ENCODE data around the gene ADCY1.
"Not testable (repeated sequence)": the region's sequence is repeated elsewhere in the genome, so short reads cannot be mapped to it uniquely, and the experiment has no call there.

Gene ADCY1

DNA sequence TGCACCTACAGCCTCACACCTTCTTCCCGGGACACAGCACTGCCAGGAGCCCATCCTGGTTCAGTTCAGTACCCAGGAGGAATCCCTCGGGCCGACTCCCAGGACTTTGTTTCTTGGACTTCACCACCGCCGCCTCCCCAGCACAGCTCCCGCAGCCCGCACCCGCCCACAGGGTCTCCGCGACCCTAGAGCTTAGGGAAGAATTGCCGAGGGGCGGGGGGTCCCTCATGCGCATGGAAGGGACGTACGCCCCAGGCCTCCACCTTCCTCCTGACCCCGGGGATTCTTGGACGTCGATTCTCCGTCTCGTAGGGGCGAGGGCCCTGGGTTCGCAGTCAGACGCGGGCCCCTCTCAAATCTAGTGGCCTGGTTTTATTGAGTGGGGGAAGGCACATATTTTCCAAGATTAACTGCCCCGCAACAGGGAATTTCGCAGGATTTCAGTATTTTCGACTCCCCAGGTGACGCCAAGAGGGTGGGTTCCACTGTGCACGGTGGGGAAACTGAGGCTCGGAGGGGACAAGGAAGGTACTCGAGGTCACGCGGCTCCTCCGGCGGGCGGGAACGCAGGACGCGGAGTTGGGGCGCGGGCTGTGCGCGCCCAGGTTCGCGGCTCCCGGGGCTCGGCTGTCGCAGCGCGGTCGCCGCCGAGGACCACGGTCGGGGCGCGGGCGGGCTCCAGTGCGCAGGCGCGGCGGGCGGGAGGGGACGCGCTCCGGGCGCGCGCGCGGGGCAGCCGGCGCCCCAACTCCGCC is at the start of gene ADCY1:
TSS of gene ADCY1 (plus strand) at position 708 of the 755 bp plus-strand sequence. CDS start 176 bp downstream, outside the sequence.
- no peak for DNase-seq

DNA sequence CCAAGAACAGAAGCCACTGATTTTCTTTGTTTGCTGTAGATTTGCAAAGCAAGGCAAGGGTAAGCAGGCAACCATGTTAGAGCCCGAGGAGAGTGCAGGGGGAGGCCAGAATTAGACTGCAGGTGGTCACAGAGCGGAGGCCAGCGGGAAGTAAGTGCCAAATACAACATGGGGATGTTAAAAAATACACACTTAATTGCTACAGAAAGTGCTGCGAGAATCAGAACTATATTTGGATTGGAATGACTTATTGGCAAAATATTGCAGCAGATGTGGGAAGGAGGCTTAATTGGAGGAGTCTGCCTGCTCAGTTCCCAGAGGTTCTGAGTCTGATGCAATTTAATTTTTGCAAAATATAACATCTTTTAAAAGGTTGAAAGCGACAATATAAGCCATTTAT is 49.7 kb upstream of the ADCY1 start:
- DNase-seq = no peak

DNA sequence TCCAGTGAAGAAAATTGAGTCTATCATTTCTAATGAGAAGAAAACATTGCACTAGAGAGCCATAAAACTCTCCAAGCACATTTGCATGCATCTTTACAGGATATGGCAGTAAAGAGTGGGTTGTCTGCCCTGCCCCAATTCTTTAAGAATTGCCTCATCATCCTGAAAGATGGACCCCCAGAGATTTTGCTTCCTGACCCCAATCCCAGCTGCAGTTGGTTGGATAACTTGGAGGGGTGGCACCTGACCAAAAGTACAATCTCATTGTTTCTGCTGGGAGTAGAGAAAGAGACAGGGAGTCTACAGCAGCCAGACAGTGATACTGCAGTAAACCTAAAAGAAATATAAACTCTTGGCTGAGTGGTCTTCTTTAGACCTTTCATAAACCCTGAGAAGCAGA is 49.1 kb upstream of the ADCY1 start:
- no peak for DNase-seq

DNA sequence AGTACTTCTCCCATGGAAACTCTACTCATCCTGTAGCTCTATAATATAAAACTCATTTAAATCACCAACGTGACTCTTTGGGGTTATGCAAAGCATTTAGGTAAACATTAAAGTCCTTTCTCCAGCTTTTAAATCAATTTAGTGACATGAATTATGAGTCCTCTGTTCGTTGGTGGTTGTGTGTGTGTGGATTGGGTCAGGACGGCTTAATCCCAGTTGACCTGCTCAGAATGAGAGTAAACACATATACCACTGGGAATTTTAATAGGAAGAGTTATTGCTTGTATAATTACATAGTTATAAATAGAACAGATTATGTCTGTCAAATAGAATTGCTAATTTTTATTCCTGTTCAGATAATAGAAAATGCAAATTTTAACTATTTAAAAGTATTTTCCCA is 30.7 kb upstream of the ADCY1 start:
- no peak for DNase-seq

DNA sequence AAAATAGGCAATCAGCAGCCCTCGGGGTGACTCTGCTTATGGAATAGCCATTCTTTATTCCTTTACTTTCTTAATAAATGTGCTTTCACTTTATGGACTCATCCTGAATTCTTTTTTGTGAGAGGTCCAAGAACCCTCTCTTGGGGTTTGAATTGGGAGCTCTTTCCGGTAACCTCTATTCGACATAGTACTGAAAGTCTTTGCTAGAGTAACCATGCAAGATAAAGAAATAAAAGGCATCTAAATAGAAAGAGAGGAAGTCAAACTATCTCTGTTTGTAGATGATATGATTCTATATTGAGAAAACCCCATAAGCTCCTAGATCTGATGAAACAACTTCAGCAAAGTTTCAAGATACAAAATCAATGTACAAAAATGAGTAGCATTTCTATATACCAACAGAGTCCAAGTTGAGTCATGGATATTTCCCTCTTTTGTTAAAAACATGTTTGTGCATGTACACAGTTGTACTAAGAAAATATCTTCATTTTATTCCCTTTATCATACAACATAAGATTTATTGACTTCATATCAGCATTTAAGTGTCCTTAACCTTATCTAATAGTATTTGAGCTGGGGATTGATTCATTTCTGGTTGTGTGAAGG is 29.0 kb upstream of the ADCY1 start:
- DNase-seq = not testable (repeated sequence)

DNA sequence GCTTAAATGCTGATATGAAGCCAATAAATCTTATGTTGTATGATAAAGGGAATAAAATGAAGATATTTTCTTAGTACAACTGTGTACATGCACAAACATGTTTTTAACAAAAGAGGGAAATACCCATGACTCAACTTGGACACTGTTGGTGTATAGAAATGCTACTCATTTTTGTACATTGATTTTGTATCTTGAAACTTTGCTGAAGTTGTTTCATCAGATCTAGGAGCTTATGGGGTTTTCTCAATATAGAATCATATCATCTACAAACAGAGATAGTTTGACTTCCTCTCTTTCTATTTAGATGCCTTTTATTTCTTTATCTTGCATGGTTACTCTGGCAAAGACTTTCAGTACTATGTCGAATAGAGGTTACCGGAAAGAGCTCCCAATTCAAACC is 25.3 kb upstream of the ADCY1 start:
- DNase-seq = not testable (repeated sequence)

DNA sequence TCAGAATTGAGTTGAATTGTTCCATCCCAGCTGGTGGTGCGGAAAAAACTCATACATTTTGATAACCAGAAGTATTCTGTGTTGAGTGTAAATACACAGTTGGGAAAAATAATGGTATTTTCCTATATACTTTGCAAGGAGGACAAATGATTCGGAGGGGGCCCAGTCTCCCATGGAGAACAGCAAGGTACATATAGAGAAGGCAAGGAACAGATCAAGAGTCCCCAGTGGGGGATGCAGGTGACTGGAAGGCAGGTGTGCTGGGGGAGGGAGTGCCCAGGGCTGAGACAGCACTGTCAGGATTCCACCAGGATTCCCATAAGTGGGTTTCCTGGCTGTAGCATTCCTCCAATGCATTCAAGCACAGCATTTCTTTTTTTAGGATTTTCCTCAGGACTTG is 10.8 kb upstream of the ADCY1 start:
- DNase-seq = no peak

DNA sequence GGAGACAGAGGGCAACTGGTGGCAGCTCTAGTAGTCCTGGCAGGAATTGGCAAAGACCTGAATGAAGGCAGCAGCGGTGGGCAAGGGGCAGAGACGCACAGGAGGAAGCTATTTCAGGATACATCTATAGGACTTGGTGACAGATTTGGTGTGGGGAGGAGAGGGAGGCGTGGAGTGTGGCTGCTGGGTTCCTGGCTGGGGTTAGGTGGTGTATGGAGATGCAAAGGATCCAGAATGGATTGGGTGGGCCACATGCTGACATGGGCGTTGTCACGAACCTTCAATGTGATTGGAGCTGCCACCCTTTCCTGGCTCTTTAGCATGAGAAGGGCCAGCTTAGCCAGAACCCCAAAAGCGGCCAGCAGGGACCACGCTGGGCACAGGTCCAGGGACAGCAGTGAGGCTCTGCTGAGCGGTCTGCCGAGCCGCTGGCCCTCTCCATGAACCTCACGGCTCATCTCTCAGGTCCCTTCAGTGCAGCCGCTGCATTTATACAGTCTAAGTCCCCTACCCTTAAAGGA is 10.2 kb upstream of the ADCY1 start:
- no peak for DNase-seq

DNA sequence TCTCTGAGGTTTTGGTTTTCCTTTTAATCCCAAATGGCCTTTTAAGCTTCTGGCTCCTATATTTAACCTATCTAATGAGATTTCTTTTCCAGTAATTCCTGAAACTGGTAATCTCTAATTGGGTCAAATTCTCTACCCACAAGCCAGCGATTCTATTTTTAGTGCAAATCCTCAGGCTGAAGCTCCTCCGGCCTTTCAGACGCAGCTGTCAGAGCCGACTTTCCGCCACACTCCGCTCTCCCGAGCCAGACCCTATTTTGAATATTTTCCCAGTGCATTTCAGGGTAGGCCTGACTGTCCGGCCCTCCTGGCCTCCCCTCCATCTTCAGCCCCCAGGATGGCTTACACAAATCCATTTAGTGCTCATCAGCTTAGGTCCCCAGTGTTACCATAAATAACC is 9.7 kb upstream of the ADCY1 start:
- no peak for DNase-seq

DNA sequence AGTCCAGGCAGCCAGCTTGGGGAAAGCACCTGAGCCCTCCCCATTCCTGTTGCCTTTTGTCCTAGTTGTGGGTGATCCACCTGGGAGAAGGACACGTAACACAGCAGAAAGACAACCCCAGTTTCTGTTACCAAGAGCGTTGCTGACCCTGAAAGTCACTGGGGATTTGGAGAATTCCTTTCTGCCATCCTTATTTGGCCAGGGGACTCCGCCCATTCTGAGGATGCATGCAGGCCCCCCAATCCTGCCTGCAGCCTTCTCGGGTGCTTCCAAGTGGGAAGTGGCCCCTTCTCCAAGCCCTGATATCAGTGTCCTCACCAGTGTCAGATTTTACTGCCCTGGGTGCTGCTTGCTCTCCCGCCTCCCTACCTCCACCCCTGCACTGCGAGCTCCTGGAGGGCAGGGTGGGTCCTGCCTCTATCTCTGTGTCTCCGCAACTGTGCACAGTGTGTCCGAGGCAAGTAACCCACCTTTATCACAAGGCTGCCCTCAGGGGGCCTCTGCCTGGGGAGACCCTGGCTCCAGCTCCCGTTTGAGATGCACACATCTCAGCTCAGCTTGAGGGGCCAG is 9.2 kb upstream of the ADCY1 start:
- no peak for DNase-seq

DNA sequence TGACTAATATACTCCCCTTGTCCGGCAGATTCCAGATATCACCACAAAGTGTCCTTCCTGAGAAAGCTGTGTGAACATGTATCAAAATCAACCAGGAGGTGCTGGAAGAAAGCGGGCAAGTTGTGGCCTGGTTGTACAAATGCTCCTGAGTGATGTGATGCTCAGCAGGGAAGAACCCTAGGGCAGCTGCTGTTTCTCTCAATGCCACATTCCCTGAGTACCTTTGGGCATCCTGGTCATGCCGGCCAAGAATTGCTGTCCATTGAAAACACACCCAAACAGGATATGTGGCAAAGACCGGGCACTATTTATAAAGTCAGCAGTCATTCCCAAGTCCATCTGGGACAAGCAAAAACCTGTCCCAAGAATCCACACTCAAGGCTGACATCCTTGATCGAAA is 7.8 kb upstream of the ADCY1 start:
- DNase-seq = no peak

DNA sequence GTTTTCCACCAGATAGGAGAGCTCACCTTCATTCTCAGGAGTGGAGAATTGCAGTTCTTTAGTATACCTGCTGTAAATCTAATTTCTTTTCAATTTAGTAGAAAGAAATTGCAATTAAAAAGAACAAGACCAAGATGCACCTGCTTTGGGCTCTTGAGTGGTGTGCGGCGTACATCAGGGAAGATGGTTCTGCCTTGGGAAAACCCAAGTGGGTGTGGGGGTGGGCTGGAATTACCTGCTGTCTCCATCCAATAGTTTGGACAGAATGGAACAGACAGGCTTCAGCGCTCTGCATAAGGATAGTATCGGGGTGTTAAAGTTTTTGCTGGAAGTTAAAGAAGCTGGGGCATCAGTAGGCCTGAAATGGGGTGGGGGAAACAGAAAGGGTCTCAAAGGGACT is 7.2 kb upstream of the ADCY1 start:
- no peak for DNase-seq

DNA sequence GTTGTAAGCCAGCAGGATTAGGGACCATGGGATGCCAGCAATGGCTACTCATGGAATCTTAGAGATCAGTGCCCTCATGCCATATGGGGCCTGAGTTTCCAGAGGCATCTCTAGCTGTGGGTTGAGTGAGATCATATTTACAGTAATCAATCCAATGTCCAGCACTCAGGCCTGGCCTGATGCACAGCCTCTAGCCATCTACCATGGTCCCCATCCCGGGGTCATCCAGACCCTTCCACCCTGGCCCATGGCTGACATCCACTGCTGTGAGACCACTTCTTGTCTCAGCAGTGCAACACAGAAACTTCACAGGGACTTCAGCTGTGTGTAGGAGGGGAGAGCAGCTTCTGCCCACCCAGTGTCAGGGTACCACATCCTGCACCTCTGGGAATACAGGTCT is 6.5 kb upstream of the ADCY1 start:
- no peak for DNase-seq

DNA sequence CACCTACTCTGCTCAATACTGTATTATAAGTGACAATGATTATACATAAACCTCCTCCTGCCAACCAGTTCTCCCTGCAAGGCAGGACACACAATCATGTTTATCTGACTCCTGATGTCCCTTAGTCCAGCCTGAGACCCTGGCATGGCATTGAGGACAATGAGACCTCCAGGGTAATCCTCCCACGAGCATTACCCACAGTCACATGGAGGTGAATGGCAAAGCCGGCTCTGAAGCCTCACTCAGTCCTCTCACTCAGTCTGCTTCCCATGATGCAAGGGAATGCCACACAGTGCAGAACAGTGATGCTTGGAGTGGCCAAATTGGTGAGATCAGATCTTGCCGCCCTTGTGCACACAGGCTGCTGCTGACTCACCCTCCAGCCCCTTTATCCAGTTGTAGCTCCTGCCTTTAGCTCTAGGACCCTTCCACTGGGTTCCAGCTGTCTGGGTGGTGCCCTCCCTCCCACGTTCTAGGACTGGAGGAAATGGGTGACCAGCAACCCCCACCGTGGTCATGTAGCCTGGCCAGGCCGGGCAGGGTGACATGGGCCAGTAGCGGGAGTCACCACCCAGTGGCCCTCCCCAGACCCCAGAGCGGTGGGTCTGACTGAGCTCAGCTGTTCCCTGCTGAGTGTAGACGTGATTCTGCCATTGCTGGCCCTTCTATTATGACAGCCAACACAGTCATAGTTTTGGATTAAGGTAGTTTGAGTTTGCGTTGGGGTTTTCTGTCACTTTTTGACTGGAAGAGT is 5.5 kb upstream of the ADCY1 start:
- no peak for DNase-seq

DNA sequence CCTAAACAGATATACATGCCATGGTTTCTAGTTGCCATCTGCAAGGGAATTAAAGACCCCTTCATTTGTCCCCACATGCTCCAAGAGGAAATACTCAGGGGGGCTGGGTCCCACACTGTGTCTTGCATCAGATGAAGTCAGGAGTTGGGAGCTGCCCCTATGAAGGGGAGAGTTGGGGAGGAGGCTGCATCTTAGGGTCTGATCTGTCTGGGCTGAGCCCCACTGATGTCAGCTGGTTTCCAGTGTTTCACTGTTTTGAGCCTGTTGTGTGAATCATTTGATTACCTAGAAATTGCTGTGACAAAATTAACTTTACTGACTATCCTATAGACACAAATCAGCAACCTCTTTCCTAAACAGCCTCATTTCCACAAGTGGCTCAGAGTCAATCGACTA is 4.9 kb upstream of the ADCY1 start:
- no peak for DNase-seq

DNA sequence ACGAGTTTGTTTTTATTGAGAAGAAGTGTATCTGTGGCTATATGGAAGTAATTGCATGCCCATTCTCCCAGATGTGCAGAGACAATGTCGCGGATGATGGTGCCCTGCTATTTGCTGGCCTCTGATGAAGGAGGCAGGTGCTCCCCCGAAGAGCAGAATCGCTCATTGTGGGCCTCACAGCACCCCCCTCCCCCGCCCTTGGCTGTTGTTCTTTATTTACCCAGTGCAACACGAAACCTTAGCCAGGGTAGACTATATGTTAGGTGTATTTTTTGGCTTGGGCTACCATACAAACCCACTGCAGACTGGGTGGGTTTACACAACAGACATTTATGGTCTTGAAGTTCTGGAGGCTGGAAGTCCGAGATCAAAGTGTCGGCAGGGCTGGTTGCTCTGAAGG is 3.4 kb upstream of the ADCY1 start:
- DNase-seq = no peak

DNA sequence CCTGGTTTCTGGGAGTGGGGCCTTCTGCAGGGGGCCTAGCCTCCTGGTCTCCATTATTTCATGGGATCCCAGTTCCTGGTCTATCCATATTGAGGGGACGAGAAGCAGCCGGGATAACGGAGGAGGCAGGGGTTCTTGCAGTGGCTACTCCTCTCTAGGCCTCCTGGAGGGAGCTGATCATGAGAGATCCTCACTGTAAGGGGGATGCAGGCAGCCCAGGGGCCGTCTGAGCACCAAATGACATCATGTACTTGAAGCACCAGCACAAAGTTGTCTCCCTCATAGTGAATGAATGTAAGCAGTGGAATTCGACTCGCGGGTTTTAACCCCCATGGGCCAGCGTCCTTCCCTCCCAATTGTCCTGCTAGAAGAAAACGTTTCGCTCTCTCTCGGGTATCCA is 964 bp upstream of the ADCY1 start:
- DNase-seq = no peak

DNA sequence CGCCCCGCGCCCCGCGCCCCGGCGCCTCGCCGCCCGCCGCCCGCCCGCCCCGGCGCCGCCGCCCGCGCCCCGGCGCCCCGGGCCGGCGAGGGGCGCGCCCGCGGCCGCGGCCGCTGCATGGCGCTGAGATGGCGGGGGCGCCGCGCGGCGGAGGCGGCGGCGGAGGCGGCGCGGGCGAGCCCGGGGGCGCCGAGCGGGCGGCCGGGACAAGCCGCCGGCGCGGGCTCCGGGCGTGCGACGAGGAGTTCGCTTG is 174 bp downstream of the ADCY1 start:
- DNase-seq = no peak

DNA sequence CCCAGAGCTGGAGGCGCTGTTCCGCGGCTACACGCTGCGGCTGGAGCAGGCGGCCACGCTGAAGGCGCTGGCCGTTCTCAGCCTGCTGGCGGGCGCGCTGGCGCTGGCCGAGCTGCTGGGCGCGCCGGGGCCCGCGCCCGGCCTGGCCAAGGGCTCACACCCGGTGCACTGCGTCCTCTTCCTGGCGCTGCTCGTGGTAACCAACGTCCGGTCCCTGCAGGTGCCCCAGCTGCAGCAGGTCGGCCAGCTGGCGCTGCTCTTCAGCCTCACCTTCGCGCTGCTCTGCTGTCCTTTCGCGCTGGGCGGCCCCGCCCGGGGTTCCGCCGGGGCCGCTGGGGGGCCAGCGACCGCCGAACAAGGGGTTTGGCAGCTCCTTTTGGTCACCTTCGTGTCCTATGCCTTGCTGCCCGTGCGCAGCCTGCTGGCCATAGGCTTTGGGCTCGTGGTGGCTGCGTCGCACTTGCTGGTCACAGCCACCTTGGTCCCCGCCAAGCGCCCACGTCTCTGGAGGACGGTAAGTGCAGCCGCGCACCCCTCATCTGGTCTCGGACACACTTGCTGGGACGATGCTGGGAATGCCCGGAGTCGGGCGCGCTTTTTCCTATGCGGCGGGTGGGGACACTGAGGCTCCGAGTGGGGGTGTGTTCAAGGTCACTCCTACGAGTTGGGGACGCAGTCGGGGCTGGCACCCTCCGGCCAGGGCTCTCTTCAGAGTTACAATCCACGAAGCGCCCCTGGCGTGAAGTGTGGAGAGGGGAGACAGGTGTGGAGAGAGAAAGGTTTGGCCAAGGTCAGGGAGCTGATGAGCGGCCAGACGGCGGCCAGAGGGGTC is 717 bp downstream of the ADCY1 start:
- DNase-seq = no peak

DNA sequence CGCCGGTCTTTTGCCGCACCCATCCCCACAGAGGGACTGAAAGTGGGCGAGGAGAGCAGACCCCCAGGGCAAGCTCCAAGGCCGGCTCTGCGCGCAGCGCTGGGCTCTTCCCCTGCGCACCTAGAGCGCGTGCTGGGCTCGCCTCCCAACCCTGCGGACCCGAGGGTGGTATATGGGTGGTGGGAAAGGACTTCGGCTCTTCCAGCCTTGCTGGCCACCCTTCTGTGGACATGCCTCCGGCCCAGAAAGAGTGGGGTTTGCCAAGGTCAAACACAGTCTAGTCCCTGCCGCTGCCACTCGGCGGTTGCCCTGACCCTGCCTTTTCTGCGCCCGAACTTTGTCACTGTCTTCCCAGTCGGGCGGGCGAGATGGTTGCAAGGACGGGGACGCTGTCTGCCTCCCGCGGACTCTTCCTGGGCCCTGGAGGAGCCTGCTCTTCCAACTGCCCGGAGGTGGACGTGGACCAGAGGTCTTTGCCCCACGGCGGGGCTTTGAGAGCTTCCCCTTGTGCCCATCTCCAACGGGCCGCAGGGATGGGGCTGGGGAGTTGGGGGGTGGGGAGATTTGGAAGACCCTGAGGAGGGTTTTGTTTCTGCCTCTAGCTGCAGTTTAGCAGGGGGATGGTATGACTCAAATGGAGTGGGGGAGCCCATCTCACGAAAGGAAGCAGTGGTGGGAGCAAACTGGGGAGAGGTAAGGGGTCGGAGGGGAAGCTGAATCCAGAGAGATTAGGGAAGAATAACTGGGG is 1.5 kb downstream of the ADCY1 start:
- DNase-seq = no peak

DNA sequence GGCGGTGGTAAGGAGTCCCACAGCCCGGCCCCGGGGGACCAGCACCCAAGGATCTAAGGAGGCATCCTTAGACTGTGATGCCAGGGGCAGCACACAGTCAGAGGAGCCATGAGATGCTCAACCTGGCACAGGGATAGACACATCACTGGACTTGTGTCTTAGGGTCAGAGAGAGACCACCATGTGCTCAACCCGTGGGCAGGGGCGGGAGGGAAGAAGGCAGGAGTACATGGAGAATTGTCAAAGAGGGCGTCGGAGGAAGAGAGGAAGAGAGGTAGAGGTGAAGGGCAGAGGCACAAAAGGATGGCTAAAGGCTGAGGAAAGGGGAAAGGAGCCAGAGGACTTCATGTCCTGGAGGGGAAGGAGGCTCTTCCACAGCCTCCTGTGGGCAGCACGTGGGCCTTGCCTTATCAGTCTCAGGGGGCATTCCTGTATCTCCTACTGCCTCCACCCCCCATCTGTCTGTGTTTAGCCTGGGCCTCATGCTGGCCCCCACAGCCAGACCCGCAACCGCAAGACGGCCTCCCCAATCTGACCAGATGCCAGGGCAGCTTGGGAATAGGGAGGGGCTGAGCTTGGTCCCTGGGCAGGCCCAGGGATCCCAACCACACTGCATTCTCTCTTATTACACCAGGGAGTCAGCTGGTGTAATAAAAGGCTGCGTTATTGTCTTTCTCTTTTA is 2.2 kb downstream of the ADCY1 start:
- no peak for DNase-seq

DNA sequence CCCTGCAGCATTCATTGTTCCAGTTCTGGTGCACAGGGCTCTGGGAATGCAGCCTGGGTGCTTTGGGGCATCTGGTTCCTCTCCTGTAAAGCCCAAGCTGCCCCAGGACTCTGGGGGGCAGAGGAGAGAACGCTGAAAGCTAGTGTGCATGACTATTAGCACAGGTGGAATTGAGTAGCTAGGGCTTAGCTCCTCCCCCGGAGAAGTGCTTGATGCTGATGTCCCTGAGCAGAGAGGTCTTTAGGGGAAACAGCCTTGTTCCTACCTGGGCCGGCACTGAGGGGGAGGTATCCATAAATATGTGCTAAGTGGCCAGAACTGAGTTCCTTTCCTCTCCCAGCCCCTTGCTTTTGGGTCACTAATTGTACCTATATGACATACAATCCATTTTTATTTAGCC is 3.9 kb downstream of the ADCY1 start:
- no peak for DNase-seq

Measured in NCI-H226 (cell line).